Embryonic facial prominence (tissue), 1 donor: ENCODE measurements around the gene MB.
"Not testable (repeated sequence)": the region's sequence is repeated elsewhere in the genome, so short reads cannot be mapped to it uniquely, and the experiment has no call there.

Experiments used
- DNase-seq: peaks from one replicate; pipeline ENCODE4 v3.0.0-alpha.2; 2016; ENCODE audit errors: extremely low spot score

Gene MB

DNA sequence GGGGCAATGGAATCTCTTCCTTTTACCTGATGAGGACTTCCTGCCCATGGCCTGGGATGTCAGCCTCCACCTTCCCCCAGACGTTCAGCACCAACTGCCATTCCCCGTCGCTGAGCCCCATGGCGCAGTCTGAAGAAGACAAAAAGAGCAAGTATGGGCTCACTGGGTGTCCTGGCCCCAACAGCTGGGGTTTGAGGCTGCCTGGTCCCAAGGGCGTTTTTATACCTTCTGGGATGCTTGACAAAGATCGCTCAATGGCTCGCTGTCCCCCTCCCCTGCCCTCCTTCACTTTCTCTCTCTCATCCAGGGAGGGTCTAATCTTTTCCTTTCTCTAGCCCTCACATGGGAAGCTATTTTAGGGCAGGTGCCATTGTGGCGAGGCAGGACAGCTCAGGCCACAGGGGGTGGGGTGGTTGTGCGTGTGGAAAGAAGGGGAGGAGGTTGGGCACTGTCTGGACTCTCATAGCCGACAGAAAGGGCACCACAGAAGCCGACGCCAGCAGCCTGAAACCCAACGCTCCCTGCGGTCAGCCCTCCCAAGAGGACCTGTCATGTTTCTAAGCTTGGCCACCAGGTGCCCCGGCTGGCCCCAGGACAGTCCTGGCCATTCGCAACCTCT, at the start of gene MB:
TSS of gene MB (minus strand) at position 193 of the 619 bp plus-strand sequence. CDS start at position 121, 72 bp downstream.
- DNase-seq = no peak

GRCh38 chr22:35666699-35667098, 49.6 kb upstream of the MB start:
- not testable (repeated sequence) for DNase-seq

DNA sequence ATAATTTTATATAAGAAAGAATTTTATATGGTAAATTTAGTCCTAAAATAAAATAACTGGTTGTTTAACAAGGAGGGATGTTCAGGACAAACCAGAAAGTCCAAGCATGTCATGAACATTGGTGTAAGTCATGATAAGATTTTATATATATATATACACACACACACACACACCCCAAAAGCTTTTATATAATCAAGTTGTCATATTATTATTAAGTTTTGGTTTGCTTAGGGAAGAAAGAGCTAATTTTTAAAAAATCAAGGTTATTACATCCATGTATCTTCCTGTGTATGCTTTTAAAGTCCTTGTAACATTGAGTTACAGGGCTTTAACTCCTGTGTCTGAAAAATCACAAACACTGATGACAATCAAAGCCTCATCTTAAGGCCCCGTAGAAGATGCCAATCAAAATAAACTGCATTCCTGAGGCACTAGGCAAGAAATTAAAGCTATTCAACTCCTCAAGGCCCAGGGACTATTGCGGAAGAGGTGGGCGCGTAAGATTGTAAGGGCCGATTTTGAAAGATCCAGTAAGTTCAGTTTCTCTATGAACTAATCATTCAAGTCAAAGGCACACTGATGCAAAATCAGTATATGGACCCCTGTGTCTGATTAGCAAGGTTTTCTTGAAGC, 47.9 kb upstream of the MB start:
- no peak for DNase-seq

DNA sequence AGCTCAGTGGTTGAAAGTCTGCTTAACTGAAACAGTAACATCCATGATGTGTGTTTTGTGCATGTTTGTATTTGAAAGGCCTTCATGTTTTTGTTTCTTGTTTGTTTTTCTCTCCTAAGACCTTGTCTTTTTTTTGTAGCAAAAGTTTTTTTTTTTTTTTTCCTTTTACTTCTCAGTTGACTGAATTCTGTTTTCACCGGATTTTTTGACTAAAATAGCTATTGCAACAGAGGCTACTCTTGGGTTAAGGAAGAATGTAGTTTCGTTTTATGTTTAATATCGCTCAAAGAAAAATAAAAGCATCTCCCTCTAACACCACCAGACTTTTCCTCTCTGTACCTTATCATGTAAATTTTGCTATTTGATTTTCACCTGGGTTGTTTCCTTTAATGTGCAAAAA, 46.2 kb upstream of the MB start:
- DNase-seq = no peak

- DNase-seq = no peak
These were observed 45.8 kb upstream of the MB start for GRCh38 chr22:35662914-35663313.

DNA sequence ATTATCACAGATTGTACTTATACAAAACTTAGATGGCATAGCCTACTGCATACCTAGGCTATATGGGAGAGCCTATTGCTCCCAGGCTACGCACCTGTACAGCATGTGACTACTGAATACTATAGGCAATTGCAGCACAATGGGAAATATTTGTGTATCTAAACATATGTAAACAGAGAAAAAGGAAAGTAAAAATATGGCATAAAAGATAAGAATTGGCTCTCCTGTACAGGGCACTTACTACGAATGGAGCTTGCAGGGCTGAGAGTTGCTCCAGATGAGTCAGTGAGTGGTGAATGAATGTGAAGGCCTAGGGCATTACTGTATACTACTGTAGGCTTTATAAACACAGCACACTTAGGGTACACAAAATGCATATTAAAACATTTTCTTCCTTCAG, 44.3 kb upstream of the MB start:
- DNase-seq = no peak

DNA sequence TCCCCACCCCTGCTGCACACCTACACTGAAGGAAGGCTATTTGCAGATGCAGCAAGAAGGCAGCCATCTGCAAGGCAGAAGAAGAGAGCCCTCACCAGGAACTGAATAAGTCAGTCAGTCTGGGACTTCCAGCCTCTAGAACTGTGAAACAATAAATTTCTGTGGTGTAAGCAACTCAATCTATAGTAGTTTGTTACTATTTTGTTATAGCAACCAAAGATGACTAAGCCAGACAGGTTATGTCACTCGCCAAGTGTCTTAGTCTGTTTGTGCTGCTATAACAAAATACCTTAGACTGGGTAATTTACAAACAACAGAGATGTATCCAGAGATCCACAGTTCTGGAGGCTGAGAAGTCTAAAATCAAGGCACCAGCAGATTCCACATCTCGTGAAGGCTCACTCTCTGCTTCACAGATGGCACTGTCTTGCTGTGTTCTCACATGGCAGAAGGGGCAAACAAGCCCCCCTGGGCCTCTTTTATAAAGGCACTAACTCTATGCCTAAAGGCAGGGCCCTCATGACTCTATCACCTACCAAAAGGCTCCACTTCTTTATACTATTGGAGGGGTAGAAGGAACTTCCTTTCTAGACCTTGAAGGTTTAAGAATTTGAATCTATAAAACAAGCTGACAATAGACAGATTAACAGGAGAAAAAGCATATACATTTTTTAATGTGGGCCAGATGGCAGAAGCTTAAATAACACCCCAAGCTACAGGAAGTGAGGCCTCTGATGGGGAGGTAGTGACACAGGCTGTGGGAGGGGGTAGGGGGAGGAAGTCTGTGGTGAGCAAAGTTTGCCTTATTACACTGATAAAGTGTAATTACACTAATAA, 43.4 kb upstream of the MB start:
- no peak for DNase-seq

DNA sequence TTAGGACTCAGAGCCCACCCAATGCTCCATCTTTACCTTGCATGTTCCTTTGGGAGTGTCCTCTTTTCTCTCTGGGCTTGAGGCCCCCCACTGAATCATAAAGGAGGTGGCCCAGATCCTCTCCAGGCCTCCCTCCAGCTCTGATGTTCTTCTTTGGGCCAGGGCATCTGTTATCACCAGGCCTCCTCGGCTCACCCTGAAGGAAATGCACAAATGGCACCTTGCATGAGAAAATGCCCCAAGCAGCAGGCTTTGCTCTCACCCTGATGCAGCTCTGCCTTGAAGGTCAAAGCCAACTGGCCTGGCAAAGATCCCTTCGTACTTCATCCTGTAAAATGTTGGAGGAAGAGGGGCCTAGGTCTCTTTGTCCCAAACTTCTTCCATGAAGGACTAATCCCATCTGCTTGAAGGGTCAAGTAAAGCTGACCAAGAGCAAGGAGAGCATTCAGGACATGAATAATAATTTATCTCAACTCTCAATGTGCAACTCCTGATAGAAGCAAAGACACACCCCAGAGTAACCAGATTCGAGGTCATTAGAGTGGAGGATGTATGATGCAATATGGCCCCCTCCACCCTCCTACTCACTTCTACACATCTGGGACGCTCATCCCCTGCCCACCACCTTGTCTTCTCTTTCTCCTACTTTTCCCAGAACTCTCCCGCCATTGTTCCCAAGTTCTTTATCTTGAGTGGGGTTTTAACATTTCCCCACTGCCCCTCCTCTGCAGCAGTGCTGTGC, 40.6 kb upstream of the MB start:
- DNase-seq = no peak

GRCh38 chr22:35656284-35656752, 39.2 kb upstream of the MB start:
- no peak for DNase-seq

- no peak for DNase-seq
These were observed 36.7 kb upstream of the MB start for GRCh38 chr22:35653824-35654223.

DNA sequence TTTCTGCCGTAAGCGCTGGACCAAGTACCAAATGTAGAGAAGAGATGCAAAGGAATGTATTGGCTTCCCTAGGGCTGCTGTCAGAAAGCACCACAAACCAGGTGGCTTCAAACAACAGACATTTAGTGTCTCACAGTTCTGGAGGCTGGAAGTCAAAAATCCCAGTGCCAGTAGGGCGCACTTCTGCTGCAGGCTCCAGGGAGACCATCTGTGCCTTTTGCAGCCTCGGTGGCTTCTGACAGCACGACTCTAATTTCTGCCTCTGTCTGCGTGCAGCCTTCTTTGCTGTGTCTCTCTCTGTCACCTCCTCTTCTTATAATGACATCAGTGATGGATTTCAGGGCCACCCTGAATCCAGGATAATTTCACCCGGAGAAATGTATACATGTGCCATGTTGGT, 34.0 kb upstream of the MB start:
- no peak for DNase-seq

GRCh38 chr22:35649636-35650250, 32.6 kb upstream of the MB start:
- DNase-seq = no peak

DNA sequence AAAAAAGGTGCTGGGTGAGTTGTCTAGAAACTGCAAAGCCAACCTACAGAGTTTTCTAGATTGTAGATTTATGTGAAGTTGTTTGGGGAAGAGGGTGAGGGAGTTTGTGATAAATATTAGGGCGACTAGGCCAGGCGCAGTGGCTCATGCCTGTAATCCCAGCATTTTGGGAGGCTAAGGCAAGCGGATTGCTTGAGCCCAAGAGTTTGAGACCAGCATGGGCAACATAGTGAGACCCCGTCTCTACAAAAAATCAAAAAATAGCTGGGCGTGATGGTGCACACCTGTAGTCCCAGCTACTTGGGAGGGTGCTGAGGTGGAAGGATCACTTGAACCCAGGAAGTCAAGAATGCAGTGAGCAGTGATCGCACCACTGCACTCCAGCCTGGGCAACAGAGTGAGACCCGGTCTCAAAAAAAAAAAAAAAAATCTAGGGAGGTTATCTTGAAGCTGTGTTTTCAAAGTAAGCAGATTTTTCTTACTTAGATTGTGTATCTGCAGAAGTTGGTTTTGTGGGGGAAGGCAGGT, 32.0 kb upstream of the MB start:
- DNase-seq = no peak

GRCh38 chr22:35648066-35649025, 31.2 kb upstream of the MB start, which contains the start of gene APOL6:
Gene APOL6 (plus strand): TSS chr22:35648446. CDS start chr22:35656426, 7,980 bp downstream.
- no peak for DNase-seq

GRCh38 chr22:35645646-35646045, 28.5 kb upstream of the MB start:
- no peak for DNase-seq

- DNase-seq = no peak
These were observed 26.9 kb upstream of the MB start for GRCh38 chr22:35643991-35644390.

GRCh38 chr22:35642305-35642741, 25.2 kb upstream of the MB start:
- DNase-seq = no peak

DNA sequence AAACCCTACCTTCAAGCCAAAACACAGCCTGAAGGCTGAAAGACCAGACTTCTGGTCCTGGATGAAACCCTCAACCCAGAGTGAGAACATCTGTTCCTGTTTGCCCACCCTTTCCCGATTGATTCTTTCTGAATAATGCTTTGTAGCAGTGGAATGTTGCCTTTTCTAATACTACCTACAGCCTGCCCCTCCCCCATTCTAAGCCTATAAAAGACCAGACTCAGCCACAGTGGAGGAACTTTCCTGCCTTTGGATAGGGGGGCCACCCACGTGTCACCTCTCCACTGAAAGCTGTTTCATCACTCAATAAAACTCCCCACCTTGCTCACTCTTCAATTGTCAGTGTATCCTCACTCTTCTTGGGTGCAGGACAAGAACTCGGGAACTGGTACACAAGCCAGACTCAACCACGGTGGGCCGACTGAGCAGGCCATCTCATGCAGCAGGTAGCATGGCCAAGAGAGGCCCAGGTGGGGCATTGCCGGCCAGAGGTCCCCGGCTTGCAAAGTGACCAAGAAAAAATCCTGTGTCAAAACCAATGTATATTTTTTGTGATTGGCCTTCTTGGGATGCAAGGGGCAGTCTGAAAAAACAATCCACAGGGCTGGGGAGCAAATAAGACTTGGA, 24.5 kb upstream of the MB start:
- DNase-seq = no peak

DNA sequence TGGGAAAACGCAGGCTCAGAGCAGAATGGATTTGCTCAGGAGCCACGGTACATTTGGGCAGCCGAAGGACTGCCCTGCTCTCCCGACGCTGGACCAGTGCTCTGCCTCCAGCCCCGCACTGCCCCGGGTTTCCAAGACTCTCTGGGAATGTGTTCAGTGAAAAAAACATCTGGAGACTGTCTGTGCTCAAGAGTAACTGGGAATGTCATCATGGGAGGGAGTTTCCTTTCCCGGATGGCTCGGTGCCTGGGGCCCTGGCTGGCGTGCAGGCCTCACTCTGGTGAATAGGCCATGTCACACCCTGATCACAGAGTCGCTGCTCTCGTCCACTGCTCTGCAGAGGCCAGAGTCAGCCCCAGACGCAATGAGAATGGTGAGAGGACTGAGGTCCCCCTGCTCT, 21.3 kb upstream of the MB start:
- DNase-seq = peak; percentile 61

DNA sequence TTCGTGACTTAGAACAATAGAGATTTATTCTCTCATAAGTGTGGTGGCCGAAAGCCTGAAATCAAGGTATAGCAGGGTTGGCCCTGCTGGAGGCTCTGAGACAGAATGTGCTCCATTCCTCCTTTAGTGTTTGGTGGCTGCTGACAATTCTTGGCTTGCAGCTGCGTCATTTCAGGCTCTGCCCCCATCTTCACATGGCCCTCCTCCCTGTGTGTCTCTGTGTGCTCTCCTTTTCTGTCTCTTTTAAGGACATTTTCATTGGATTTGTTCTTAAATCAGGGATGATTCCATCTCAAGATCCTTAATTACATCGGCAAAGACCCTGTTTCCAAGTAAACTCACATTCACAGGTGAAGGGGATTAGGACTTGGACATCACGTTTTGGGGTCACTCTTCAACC, 20.9 kb upstream of the MB start:
- DNase-seq = no peak
